Hepatocyte (in vitro differentiated cells): ENCODE measurements around the gene LMNB1.

Experiments used
- EZH2 ChIP-seq: fragments of 200-600 bp; sonication (generic); IDR thresholded peaks from 2 replicates; pipeline ENCODE4 v1.6.1; 2016; ENCODE audit warnings: antibody characterized with exemption, mild to moderate bottlenecking, borderline replicate concordance
- EZH2phosphoT487 ChIP-seq: fragments of 200-600 bp; sonication (generic); IDR thresholded peaks from one replicate; pipeline ENCODE4 v1.6.1; 2018; ENCODE audit warnings: antibody characterized with exemption, mild to moderate bottlenecking, low read depth, moderate library complexity; ENCODE audit not compliant: unreplicated experiment, severe bottlenecking
- TF ChIP-seq, protein P1 (sequence below): fragments of 200-600 bp; sonication (generic); IDR thresholded peaks from 2 replicates; pipeline ENCODE4 v1.5.1; 2016; ENCODE audit warnings: antibody characterized with exemption, mild to moderate bottlenecking; ENCODE audit not compliant: poor library complexity

DNA sequence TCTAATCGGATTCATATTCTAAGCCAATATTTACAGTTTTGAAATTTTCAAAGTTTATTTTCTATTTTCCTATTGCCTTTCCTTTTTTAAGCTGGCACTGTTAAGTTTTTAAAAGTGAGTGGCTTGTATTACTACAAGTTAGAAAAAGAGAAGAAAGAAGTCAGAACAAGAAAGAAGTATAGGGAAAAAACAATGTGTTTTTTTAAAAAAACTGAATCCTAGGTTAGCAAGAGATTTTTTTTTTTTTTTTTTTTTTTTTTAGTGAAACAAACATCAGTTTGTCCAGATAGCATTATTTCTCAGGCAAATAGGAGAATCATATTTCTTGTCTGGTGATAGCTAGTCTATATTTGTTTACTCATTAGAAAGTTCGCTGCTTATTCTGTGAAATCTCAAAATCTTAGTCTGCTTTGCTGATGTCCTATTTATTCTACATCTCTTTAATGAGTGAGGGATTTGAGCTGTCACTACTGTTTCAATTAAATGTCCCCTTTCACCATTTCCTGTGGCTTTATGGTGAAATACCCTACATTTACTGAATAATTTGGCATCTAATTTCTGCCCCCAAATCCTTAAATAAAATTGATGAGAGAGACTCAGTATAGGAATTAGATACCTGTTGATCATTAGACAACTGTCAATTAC is 19.1 kb upstream of the LMNB1 start:
- TF ChIP-seq, protein P1, sequence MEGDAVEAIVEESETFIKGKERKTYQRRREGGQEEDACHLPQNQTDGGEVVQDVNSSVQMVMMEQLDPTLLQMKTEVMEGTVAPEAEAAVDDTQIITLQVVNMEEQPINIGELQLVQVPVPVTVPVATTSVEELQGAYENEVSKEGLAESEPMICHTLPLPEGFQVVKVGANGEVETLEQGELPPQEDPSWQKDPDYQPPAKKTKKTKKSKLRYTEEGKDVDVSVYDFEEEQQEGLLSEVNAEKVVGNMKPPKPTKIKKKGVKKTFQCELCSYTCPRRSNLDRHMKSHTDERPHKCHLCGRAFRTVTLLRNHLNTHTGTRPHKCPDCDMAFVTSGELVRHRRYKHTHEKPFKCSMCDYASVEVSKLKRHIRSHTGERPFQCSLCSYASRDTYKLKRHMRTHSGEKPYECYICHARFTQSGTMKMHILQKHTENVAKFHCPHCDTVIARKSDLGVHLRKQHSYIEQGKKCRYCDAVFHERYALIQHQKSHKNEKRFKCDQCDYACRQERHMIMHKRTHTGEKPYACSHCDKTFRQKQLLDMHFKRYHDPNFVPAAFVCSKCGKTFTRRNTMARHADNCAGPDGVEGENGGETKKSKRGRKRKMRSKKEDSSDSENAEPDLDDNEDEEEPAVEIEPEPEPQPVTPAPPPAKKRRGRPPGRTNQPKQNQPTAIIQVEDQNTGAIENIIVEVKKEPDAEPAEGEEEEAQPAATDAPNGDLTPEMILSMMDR = no peak
- no peak for TF ChIP-seq EZH2
- TF ChIP-seq EZH2phosphoT487 = no peak
